HG02798 (cell line): ENCODE measurements around the gene KRTAP4-4.
"Not testable (repeated sequence)": the region's sequence is repeated elsewhere in the genome, so short reads cannot be mapped to it uniquely, and the experiment has no call there.

Experiments used
- ATAC-seq: cut with Tn5 transposase; IDR thresholded peaks from one replicate; pipeline ENCODE4 v1.9.1; 2021; ENCODE audit warnings: mild to moderate bottlenecking; ENCODE audit not compliant: unreplicated experiment, poor library complexity

Gene KRTAP4-4

GRCh38 chr17:41117846-41118386 lies 42.6 kb downstream of the KRTAP4-4 start, which contains the start of gene KRTAP4-11:
KRTAP4-11 (minus strand) TSS chr17:41118373; CDS start chr17:41118315, 58 bp downstream.
- ATAC-seq, result not testable (repeated sequence)

- no peak for ATAC-seq
These were observed 44.3 kb downstream of the KRTAP4-4 start for GRCh38 chr17:41116297-41116696.

- ATAC-seq, result no peak
These were observed 49.2 kb downstream of the KRTAP4-4 start for GRCh38 chr17:41111151-41111885.
